Gastrocnemius medialis (tissue), 4 donors: Measurements from ENCODE around the gene EEFSEC. TPM values are rescaled to one million over a fixed set of nuclear protein-coding genes. Genes with fewer than 3 reads are reported as not detected.

Source experiments
- ATAC-seq, 2 donors: fragments of 150-250 bp; one replicate each; pipeline ENCODE4 v1.9.1; 2016
- DNase-seq, 2 donors: peaks; one replicate each; pipeline ENCODE4 v3.0.0-alpha.2; 2019
- H3K27ac ChIP-seq, 4 donors: fragments of 200-600 bp; sonication (generic); 1 replicate in 1 of 4; 2 replicates in 3 of 4; pipeline ENCODE4 v1.5.1; 2016 to 2018; ENCODE audit warnings: mild to moderate bottlenecking in 2 of 4, moderate library complexity in 1 of 4
- H3K27me3 ChIP-seq, 3 donors: fragments of 200-600 bp; sonication (generic) in 2 of 3; 1 replicate in 1 of 3; 2 replicates in 2 of 3; pipeline versions ENCODE4 v1.5.1 to v1.6.0; 2016 to 2019; ENCODE audit warnings: mild to moderate bottlenecking in 1 of 3, moderate library complexity in 1 of 3
- H3K36me3 ChIP-seq, 2 donors: fragments of 200-600 bp; sonication (generic) in 1 of 2; one replicate each; pipeline ENCODE4 v1.5.1; 2017 to 2018
- H3K4me1 ChIP-seq, 2 donors: fragments of 200-600 bp; sonication (generic) in 1 of 2; one replicate each; pipeline ENCODE4 v1.5.1; 2016 to 2017; ENCODE audit warnings: mild to moderate bottlenecking in 2 of 2
- H3K4me3 ChIP-seq, 4 donors: fragments of 200-600 bp; sonication (generic) in 3 of 4; 1 replicate in 1 of 4; 2 replicates in 3 of 4; pipeline ENCODE4 v1.5.1; 2016 to 2019; ENCODE audit warnings: mild to moderate bottlenecking in 2 of 4
- H3K9me3 ChIP-seq, 3 donors: fragments of 200-600 bp; sonication (generic) in 2 of 3; 1 replicate in 1 of 3; 2 replicates in 2 of 3; pipeline ENCODE4 v1.5.1; 2016 to 2019
- POLR2A ChIP-seq, 2 donors: fragments of 450-650 bp; IDR thresholded peaks; one replicate each; pipeline ENCODE4 v1.6.1; 2017; ENCODE audit warnings: antibody characterized with exemption in 2 of 2, mild to moderate bottlenecking in 2 of 2, moderate library complexity in 2 of 2
- in situ Hi-C, 4 donors: fragments of 200-750 bp; cut with MboI; loops; one replicate each; pipeline versions ENCODE4 v1.15.0 to v1.8.0; 2017; ENCODE audit warnings: low sequenced_read_pairs in 4 of 4
- intact Hi-C: fragments of 100-400 bp; cut with DNase I; formaldehyde crosslinking; loops from one replicate; pipeline ENCODE4 v1.15.1; 2023; ENCODE audit warnings: low total_unique reads
- total RNA-seq, 4 donors: library from RNA; depleted of rRNA; stranded (reverse); fragments of >200 nt; gene quantifications; one replicate each; pipeline versions ENCODE4 v1.1.0 to v1.2.3, GENCODE V29; 2016
- TF ChIP-seq, protein P1 (sequence below), 5 experiments: fragments of 450-650 bp in 3 of 5; fragments of 200-600 bp in 2 of 5; sonication (generic) in 2 of 5; IDR thresholded peaks in 4 of 5; conservative IDR thresholded peaks in 1 of 5; 1 replicate in 4 of 5; 2 replicates in 1 of 5; pipeline ENCODE4 v1.5.1; 2016 to 2019; ENCODE audit warnings: antibody characterized with exemption in 5 of 5, mild to moderate bottlenecking in 3 of 5, moderate library complexity in 3 of 5

The EEFSEC gene
- total RNA-seq, 4 donors from 2014 or later: 21.0 to 29.4 (median 23.4) TPM

DNA sequence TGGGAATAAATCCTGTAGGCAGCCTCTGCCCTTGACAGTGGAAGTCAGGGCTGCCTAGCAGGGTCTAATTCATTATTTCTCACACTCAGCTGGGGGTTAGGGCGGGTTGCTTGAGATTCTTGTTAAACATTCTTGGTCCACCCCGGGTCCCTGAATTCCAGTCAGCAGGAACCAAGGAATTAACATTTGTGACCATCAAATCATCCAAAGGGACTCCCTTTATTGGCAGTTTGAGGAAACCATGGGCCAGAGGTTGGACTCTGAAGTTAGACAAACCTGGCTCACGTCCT is 122.8 kb downstream of the EEFSEC start:
- Histone ChIP-seq H3K36me3 (no peaks in the 10 kb centered on the region), H3K4me1 (peaks cover 0 to 6% of the 10 kb centered on the region in 2 donors), H3K4me3 (no peak overlapping the region), H3K27ac (no peak overlapping the region), H3K27me3 (no peaks in the 10 kb centered on the region), H3K9me3 (no peaks in the 10 kb centered on the region)
- in situ Hi-C loops (no loop called here), intact Hi-C loops (no loop called here)
- no peak for ATAC-seq
- DNase-seq: no peak
- no peak for TF ChIP-seq POLR2A (IDR thresholded peaks at IDR 0.05)
- TF ChIP-seq, protein P1, sequence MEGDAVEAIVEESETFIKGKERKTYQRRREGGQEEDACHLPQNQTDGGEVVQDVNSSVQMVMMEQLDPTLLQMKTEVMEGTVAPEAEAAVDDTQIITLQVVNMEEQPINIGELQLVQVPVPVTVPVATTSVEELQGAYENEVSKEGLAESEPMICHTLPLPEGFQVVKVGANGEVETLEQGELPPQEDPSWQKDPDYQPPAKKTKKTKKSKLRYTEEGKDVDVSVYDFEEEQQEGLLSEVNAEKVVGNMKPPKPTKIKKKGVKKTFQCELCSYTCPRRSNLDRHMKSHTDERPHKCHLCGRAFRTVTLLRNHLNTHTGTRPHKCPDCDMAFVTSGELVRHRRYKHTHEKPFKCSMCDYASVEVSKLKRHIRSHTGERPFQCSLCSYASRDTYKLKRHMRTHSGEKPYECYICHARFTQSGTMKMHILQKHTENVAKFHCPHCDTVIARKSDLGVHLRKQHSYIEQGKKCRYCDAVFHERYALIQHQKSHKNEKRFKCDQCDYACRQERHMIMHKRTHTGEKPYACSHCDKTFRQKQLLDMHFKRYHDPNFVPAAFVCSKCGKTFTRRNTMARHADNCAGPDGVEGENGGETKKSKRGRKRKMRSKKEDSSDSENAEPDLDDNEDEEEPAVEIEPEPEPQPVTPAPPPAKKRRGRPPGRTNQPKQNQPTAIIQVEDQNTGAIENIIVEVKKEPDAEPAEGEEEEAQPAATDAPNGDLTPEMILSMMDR (IDR thresholded peaks at IDR 0.05 in 4 of 5, conservative IDR thresholded peaks at IDR 0.05 in 1 of 5): no peak

DNA sequence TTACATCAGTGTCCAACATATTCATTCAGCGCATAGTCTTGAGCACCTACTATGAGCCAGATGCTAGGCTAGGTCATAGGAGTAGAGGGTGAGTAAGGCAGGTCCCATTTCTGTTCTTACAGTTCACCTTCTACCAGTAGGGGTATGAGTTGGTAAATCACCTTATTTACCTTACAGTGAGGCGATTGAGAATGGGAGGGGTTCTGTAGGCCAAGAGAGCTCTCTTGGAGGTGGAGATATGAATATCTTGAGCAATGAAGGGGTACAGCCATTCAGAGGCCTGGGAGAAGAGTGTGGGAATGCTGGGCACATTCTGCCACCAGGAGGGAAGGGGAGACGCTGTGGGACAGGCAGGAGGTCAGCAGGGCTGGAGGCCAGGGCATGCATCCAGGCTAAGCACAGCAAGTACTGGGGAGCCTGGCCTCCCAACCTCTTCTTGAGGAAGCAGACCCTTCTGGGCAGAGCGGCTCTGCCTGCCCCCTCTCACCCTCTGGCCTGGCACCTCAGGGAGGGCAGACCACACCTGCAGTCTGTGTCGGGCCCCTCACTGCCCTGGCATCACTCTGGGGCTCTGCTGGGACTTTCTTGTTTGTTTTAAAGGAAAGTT is 123.4 kb downstream of the EEFSEC start:
- no peaks in the 10 kb centered on the region for H3K9me3 ChIP-seq
- ATAC-seq (no peak), DNase-seq (no peak)
- no peaks in the 10 kb centered on the region for H3K27me3 ChIP-seq
- H3K27ac ChIP-seq: no peak overlapping the region
- intact Hi-C loops (no loop called here), in situ Hi-C loops (no loop called here)
- H3K4me3 ChIP-seq: no peak overlapping the region
- TF ChIP-seq, protein P1 (IDR thresholded peaks at IDR 0.05 in 4 of 5, conservative IDR thresholded peaks at IDR 0.05 in 1 of 5): no peak
- no peak for TF ChIP-seq POLR2A (IDR thresholded peaks at IDR 0.05)
- H3K36me3 ChIP-seq: no peaks in the 10 kb centered on the region
- H3K4me1 ChIP-seq: peaks cover under 1 to 6% of the 10 kb centered on the region in 2 donors

DNA sequence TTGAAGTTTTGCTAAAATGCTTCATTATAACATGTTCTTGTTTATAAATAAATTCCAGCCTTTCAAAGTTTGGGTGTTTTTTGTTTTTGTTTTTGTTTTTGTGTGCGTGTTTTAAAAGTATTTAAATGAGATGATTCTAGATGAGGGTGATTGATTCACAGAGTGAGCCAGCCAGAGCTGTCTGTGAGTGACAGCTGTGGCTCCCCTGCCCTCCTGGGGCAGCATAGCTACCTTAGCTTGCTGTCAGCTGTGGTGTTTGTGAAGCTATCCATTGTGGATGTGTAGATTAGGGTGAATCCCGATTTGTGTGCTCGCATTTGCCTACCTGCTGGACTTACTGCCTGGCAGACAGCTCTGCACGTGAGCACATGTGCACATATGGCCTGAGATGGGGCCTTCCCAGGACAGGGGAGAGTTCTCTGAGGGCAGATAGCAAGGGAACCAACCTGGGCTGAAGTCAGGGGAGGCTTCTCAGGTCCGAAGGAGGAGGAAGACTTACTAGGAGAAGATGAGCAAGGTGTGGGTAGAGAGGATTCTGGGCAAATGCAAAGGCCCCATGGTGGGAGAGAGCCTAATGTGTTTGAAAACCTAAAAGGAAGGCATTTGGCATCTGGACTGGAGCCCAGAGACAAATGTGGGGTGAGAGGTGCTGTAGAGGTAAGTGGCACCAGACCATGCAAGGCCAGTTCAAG is 124.2 kb downstream of the EEFSEC start:
- no peak for DNase-seq
- ATAC-seq: no peak
- no peak overlapping the region for H3K4me3 ChIP-seq
- no peaks in the 10 kb centered on the region for H3K27me3 ChIP-seq
- no peak overlapping the region for H3K27ac ChIP-seq
- H3K9me3 ChIP-seq: no peaks in the 10 kb centered on the region
- TF ChIP-seq, protein P1 (IDR thresholded peaks at IDR 0.05 in 4 of 5, conservative IDR thresholded peaks at IDR 0.05 in 1 of 5): no peak
- no peak for TF ChIP-seq POLR2A (IDR thresholded peaks at IDR 0.05)
- no peaks in the 10 kb centered on the region for H3K36me3 ChIP-seq
- in situ Hi-C loops: no loop called here
- H3K4me1 ChIP-seq: peaks cover 5 to 12% of the 10 kb centered on the region in 2 donors
- intact Hi-C loops: no loop called here

DNA sequence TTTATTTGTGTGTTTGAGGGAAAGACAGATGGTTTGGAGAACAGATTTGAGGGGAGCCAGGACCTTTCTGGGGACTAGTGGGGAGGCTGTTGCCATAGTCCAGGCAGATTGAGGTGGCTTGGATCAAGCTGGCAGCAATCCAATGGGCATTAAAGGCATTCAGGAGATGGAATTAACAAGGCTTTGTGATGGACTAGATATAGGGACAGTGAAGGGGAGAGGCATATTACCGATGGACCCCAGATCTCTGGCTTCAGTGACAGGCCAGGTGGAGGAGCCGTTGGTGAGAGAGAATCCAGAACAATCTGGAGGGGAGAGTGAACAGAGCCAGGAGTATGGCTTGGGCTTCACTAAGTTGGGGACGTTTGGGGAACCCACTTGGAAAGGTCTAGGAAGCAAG is 124.8 kb downstream of the EEFSEC start:
- Histone ChIP-seq H3K4me1 (peaks cover 5 to 13% of the 10 kb centered on the region in 2 donors), H3K9me3 (no peaks in the 10 kb centered on the region), H3K27me3 (no peaks in the 10 kb centered on the region), H3K27ac (no peak overlapping the region), H3K36me3 (no peaks in the 10 kb centered on the region), H3K4me3 (no peak overlapping the region)
- ATAC-seq (no peak), DNase-seq (no peak)
- in situ Hi-C loops (no loop called here), intact Hi-C loops (no loop called here)
- TF ChIP-seq, protein P1 (IDR thresholded peaks at IDR 0.05 in 4 of 5, conservative IDR thresholded peaks at IDR 0.05 in 1 of 5): no peak
- TF ChIP-seq POLR2A (IDR thresholded peaks at IDR 0.05): no peak
